ENCODE results near the gene CREM.
A peak's percentile ranks its signal among the peaks of the same experiment; 100 is the strongest.

The CREM gene

GRCh38 chr10:35135861-35136260 lies 9.2 kb downstream of the CREM start:
- no peak for DNase-seq (ENCODE audit: low spot score)

DNA sequence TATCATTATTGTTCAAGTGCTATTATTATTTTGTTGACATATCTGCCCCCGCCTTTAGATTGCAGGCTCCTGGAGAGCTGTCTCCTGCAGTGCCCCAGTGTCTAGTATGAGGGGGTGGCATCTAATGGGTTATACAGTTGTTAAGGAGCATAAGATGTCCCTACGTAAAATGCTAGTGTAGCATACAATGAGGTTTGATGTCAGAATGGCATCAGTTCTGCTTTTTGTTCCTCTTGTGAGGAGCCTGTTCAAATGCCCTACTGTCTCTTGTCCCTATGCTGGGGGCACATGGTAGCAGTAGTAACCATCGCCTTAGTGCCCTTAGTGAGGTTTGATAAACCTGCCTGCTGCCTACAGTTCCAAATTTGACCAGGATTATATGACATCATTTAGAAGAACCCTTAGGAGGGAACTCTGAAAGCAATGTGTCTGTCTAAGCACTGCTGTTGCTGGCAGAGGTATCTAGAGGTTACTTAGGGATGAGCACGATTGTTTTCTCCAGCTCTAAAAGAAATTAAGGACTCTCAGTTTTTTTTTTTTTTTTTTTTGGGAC lies 9.7 kb downstream of the CREM start:
- no peak for DNase-seq (ENCODE audit: low spot score)

DNA sequence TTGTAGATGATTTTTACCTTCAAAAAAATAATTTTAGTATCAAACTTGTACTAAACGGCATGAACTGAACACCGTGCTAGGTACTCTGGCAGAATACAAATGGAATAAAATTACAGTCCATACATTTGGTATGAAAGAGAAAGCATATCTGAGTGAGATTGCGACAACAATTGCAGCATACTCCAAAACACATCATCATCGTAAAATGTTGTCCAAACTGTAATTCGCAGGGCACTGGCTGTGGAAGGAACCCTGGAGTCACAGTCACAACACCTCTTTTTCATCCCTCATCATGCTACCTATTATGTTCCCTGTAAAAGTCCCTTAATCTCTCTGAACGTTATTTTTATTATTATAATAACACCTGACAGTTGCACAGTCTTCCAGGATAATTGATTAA lies 13.5 kb downstream of the CREM start:
- DNase-seq (ENCODE audit: low spot score) = no peak

GRCh38 chr10:35140727-35141126 lies 14.1 kb downstream of the CREM start:
- no peak for DNase-seq (ENCODE audit: low spot score)

GRCh38 chr10:35150308-35150707 lies 23.7 kb downstream of the CREM start:
- no peak for DNase-seq (ENCODE audit: low spot score)

DNA sequence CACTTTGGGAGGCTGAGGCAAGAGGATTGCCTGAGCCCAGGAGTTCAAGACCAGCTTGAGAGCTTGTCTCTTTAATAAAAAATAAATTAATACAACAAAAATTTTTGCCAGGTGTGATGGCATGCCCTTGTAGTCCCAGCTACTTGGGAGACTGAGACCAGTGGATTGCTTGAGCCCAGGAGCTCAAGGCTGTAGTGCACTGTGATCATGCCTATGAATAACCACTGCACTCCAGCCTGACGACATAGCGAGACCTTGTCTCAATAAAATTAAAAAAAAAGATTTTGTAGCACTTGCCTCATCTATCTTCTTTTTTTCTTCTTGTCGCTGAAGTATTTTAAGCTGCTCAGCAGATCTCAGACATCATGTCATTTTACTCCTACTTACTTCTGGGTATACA lies 26.3 kb downstream of the CREM start:
- DNase-seq (ENCODE audit: low spot score) = no peak

GRCh38 chr10:35153716-35154115 lies 27.1 kb downstream of the CREM start:
- DNase-seq (ENCODE audit: low spot score) = no peak

GRCh38 chr10:35160743-35161142 lies 34.1 kb downstream of the CREM start:
- DNase-seq (ENCODE audit: low spot score) = no peak

DNA sequence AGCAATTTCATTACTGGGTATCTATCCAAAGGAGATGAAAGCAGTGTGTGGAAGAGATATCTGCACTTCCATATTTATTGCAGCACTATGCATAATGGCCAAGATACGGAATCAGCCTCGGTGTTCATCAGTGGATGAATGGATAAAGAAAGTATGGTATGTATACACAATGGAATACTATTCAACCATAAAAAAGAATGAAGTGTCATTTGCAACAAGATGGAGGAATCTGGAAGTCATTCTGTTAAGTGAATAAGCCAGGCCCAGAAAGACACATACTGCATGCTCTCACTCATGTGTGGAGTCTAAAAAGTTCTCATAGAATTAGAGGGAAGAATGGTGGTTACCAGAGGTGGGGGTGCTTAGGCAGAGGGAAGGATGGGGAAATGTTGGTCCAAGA lies 35.3 kb downstream of the CREM start:
- DNase-seq (ENCODE audit: low spot score) = no peak

DNA sequence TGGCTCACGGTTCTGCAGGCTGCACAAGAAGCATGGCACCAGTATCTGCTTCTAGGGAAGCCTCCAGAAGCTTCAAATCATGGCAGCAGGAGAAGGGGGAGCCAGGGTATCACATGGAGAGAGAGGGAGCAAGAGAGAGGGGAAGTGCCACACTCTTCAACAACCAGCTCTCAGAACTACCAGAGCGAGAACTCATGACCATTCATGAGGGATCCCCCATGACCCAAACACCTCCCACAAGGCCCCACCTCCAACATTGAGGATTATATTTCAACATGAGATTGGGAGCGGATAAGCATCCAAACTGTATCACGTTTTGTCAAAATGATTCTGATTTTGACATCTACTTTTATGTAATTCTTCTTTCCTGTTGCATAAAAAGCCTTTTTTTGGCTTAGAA lies 38.5 kb downstream of the CREM start:
- no peak for DNase-seq (ENCODE audit: low spot score)

DNA sequence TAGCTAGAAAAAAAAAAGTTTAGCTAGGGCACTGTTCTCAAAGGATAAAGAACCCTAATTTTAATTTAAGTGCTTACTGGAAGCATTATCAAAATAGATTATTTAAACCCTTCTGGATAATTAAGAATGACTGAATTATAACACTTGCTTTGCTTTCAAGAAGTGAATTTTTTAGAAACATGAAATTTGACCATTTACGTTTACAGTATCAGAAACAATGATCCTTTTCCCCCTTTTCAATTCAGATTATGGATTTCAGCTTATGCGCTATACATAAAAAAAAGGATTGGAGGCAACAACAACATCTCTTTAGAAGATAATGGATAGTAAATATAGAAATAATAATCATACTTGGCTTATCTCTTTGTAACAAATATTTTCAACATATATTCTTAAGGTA lies 39.2 kb downstream of the CREM start:
- no peak for DNase-seq (ENCODE audit: low spot score)

GRCh38 chr10:35166607-35167006 lies 40.0 kb downstream of the CREM start:
- DNase-seq (ENCODE audit: low spot score) = no peak

GRCh38 chr10:35167342-35167741 lies 40.7 kb downstream of the CREM start:
- DNase-seq (ENCODE audit: low spot score) = no peak

- DNase-seq (ENCODE audit: low spot score) = no peak
These were observed 45.5 kb downstream of the CREM start for GRCh38 chr10:35172146-35172545.

DNA sequence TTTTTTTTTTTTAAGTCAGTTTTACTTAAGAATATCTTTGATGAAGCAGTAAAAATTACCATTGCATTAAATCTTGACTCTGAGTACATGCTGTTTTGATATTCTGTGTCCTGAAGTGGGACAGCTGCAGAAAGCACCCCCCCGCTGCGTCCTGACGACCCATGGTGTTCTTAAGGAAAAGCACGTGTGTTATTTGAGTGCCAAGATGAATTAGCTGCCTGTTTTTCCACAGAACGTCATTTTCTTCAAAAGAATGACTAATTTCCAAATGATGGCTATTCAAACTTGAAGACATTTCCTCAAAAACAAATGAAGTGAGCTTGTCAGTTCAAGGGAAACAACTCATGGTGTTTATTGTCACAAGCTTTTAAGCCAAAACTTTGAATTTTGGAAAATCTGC lies 45.9 kb downstream of the CREM start:
- peak; percentile 47 for DNase-seq (ENCODE audit: low spot score)

GRCh38 chr10:35178331-35178730 lies 51.7 kb downstream of the CREM start:
- no peak for DNase-seq (ENCODE audit: low spot score)

DNA sequence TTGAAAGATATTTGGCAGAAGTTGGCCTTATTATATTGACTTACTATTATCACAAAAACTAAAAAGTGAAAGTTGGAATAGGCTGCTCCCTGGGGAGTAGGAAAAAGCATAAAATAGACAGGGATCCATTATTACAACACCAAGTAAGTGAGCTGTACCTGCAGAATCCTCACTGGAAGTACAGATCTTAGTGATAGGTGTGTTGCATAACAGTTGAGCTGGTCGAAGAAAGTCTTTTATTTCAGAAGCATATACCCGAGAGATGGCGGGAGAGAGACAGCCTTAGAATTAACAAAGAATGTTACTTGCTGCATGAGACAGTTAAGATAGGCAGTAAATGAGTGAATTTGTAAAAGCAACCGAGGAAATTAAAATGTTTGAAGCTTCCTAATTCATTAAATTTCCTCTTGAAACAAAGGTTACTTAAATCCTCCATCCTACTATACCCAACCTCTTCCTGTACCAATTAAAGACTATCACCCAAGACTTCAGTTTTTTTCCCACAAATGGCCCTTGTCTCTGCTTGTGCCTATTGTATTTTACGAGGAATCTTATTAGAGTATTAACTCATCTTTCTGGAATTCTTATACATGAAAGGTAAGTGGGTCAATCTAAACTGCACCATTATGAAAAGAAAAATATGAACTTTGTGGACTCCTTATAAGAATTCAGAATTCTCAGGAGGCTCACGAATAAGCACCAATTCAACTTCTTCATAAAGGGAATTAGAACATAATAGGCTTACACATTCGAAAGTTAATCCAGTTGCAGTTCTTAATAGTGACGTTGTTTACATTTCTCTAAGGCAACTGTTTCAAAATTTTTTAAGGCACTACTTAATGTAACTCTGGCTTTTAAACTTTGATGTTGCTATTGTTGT lies 56.2 kb downstream of the CREM start:
- DNase-seq (ENCODE audit: low spot score) = no peak

GRCh38 chr10:35184527-35185171 lies 58.0 kb downstream of the CREM start:
- DNase-seq (ENCODE audit: low spot score) = no peak

GRCh38 chr10:35185260-35186034 lies 58.8 kb downstream of the CREM start:
- DNase-seq (ENCODE audit: low spot score) = no peak

- no peak for DNase-seq (ENCODE audit: low spot score)
These were observed 62.3 kb downstream of the CREM start for GRCh38 chr10:35188954-35189353.

DNA sequence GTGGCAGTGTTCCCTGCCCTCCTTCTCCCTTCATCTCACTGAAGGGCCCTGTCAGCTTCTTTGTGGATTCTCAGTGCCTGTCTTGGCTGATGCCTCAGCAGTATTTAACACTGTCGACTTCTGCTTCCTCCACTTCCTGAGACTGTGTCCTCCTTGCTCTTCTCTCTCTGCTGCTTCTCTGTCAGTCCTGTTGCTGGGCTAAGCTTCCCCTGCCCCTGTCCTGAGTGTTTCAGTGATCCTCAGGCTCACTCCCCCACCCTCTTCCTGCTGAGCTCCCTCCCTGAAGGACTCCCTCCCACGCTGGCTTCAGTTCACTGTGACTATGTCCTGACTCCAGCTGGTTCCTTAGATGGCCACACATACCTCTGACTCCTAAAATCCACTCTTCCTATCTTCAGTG lies 64.9 kb downstream of the CREM start:
- no peak for DNase-seq (ENCODE audit: low spot score)

GRCh38 chr10:35192645-35193249 lies 66.1 kb downstream of the CREM start:
- DNase-seq (ENCODE audit: low spot score) = no peak

Data from kidney capillary endothelial cell (primary cell).